ENCODE data around the gene MTARC2. TPM values are rescaled to one million over a fixed set of nuclear protein-coding genes. Genes with fewer than 3 reads are reported as not detected.

MTARC2 gene
- total and polyA plus RNA-seq, 2 of the 13 experiments (the other 11 are each of a cell fraction or from before 2014, with no cell fraction given) = 8.5 to 10.1 TPM

DNA sequence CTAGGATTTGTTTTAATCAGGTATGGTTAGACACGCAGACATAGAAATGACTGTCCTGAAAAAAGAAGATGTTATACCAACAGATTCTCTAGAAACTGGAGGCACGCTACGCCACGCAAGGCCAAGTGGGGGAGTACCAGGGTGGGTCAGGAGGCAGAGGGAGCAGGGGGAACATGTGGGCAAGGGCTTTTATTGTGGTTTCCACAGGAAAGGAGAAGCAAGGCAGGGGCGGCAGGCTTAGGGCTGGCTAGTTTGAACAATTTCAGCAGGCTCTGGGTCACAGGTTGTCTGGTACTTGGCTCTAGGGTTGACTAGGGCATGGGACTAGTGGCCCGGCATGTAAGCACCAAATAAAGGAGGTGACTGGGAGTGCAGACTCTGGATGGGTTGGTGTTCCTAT is 7.2 kb downstream of the MTARC2 start:
- no peaks in the 10 kb centered on the region for H3K27me3 ChIP-seq (ENCODE audit: control insufficient read depth in 1 of 2, insufficient read depth in 2 of 2, low read length in 2 of 2)
- peaks cover 9 to 21% of the 10 kb centered on the region in 2 experiments for H3K36me3 ChIP-seq (replicated peaks in 1 of 2; ENCODE audit: control insufficient read depth in 1 of 2, insufficient read depth in 2 of 2, low read length in 2 of 2)
- H3K4me1 ChIP-seq (ENCODE audit: insufficient read depth, low read length) = peaks cover 21% of the 10 kb centered on the region
- H3K4me3 ChIP-seq (replicated peaks in 1 of 3; ENCODE audit: insufficient read depth in 1 of 3, low read depth in 2 of 3, low read length in 3 of 3) = no peak overlapping the region
- WGBS (ENCODE audit: low lambda C conversion rate) = 97% methylated on average over 5 of the region's 6 CpGs
- no peak overlapping the region for H3K9ac ChIP-seq (ENCODE audit: insufficient read depth, low read depth, low read length)
- CTCF ChIA-PET (ENCODE audit: low intra/inter-chr PET ratio, low total read pairs) = no interaction called here
- peaks cover 12% of the 10 kb centered on the region for H3K79me2 ChIP-seq (ENCODE audit: insufficient read depth, low read length)
- intact Hi-C loops (cut with micrococcal nuclease; ENCODE audit: unreplicated experiment) = no loop called here
- no peak for TF ChIP-seq TBP (CRISPR knock-in tag; IDR thresholded peaks at IDR 0.05)
- TF ChIP-seq ZNF776 (CRISPR knock-in tag; IDR thresholded peaks at IDR 0.05) = no peak
- TF ChIP-seq, protein P1, sequence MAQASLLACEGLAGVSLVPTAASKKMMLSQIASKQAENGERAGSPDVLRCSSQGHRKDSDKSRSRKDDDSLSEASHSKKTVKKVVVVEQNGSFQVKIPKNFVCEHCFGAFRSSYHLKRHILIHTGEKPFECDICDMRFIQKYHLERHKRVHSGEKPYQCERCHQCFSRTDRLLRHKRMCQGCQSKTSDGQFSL (CRISPR knock-in tag; IDR thresholded peaks at IDR 0.05) = no peak
- TF ChIP-seq, protein P2, sequence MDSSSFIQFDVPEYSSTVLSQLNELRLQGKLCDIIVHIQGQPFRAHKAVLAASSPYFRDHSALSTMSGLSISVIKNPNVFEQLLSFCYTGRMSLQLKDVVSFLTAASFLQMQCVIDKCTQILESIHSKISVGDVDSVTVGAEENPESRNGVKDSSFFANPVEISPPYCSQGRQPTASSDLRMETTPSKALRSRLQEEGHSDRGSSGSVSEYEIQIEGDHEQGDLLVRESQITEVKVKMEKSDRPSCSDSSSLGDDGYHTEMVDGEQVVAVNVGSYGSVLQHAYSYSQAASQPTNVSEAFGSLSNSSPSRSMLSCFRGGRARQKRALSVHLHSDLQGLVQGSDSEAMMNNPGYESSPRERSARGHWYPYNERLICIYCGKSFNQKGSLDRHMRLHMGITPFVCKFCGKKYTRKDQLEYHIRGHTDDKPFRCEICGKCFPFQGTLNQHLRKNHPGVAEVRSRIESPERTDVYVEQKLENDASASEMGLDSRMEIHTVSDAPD (CRISPR knock-in tag; IDR thresholded peaks at IDR 0.05) = no peak
- TF ChIP-seq KLF12 (CRISPR knock-in tag; IDR thresholded peaks at IDR 0.05; ENCODE audit: borderline replicate concordance) = no peak
- TF ChIP-seq, protein P3, sequence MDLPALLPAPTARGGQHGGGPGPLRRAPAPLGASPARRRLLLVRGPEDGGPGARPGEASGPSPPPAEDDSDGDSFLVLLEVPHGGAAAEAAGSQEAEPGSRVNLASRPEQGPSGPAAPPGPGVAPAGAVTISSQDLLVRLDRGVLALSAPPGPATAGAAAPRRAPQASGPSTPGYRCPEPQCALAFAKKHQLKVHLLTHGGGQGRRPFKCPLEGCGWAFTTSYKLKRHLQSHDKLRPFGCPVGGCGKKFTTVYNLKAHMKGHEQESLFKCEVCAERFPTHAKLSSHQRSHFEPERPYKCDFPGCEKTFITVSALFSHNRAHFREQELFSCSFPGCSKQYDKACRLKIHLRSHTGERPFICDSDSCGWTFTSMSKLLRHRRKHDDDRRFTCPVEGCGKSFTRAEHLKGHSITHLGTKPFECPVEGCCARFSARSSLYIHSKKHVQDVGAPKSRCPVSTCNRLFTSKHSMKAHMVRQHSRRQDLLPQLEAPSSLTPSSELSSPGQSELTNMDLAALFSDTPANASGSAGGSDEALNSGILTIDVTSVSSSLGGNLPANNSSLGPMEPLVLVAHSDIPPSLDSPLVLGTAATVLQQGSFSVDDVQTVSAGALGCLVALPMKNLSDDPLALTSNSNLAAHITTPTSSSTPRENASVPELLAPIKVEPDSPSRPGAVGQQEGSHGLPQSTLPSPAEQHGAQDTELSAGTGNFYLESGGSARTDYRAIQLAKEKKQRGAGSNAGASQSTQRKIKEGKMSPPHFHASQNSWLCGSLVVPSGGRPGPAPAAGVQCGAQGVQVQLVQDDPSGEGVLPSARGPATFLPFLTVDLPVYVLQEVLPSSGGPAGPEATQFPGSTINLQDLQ (CRISPR knock-in tag; IDR thresholded peaks at IDR 0.05) = no peak
- no peak for TF ChIP-seq AGO1 (IDR thresholded peaks at IDR 0.05; ENCODE audit: low read depth, low read length, poor library complexity, severe bottlenecking)
- TF ChIP-seq ZSCAN12 (CRISPR knock-in tag; IDR thresholded peaks at IDR 0.05) = no peak
- TF ChIP-seq, protein P4, sequence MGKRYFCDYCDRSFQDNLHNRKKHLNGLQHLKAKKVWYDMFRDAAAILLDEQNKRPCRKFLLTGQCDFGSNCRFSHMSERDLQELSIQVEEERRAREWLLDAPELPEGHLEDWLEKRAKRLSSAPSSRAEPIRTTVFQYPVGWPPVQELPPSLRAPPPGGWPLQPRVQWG (CRISPR knock-in tag; IDR thresholded peaks at IDR 0.05; ENCODE audit: borderline replicate concordance, low read depth) = no peak
- TF ChIP-seq, protein P5, sequence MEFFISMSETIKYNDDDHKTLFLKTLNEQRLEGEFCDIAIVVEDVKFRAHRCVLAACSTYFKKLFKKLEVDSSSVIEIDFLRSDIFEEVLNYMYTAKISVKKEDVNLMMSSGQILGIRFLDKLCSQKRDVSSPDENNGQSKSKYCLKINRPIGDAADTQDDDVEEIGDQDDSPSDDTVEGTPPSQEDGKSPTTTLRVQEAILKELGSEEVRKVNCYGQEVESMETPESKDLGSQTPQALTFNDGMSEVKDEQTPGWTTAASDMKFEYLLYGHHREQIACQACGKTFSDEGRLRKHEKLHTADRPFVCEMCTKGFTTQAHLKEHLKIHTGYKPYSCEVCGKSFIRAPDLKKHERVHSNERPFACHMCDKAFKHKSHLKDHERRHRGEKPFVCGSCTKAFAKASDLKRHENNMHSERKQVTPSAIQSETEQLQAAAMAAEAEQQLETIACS (CRISPR knock-in tag; IDR thresholded peaks at IDR 0.05) = no peak
- TF ChIP-seq NCOA1 (CRISPR knock-in tag; IDR thresholded peaks at IDR 0.05) = no peak
- TF ChIP-seq RBAK (CRISPR knock-in tag; IDR thresholded peaks at IDR 0.05) = no peak
- no peak overlapping the region for H3K4me2 ChIP-seq (ENCODE audit: low read depth, low read length)
- no TSS peak for BruUV-seq (replicated peaks)
- no peaks in the 10 kb centered on the region for H3K9me3 ChIP-seq (ENCODE audit: low read length)
- in situ Hi-C loops (cut with HindIII; ENCODE audit: extremely low pct_ligation_motif_present, low pct_unique_long_range_greater_than_20kb) = no loop called here
- FAIRE-seq (no peak), ATAC-seq (no peak), DNase-seq (ENCODE audit: low spot score) (no peak)
- POLR2A ChIA-PET = no interaction called here
- H2AFZ ChIP-seq (ENCODE audit: low read length) = no peak overlapping the region
- no peaks in the 10 kb centered on the region for H4K20me1 ChIP-seq (ENCODE audit: insufficient read depth, low read length)
- H3K27ac ChIP-seq (ENCODE audit: extremely low read length, insufficient read depth, low read length) = no peak overlapping the region

All from HepG2 (cell line).